GM23338 (cell line): ENCODE results near the gene TLE3. TPM values are rescaled to one million over a fixed set of nuclear protein-coding genes. Genes with fewer than 3 reads are reported as not detected.

Source experiments
- ATAC-seq: fragments of 200-7000 bp; cut with Tn5 transposase; 3 replicates; pipeline ENCODE4 v1.9.1; 2020
- DNase-seq: peaks from one replicate; pipeline ENCODE4 v3.0.0-alpha.2; 2015; ENCODE audit warnings: low spot score
- H2AFZ ChIP-seq: fragments of 200-600 bp; sonication (generic); 2 replicates; pipeline ENCODE4 v1.8.0; 2016; ENCODE audit warnings: antibody characterized with exemption, mild to moderate bottlenecking, moderate library complexity
- H3F3A ChIP-seq: fragments of 200-600 bp; sonication (generic); replicated peaks from 2 replicates; pipeline ENCODE4 v1.8.0; 2017; ENCODE audit warnings: antibody characterized with exemption, mixed run types, low read depth
- H3K27ac ChIP-seq: fragments of 200-600 bp; sonication (generic); 2 replicates; pipeline ENCODE4 v1.6.1; 2016; ENCODE audit warnings: low read depth
- H3K27me3 ChIP-seq: fragments of 200-600 bp; sonication (generic); 2 replicates; pipeline ENCODE4 v1.8.0; 2016; ENCODE audit warnings: mild to moderate bottlenecking, mixed run types, moderate library complexity; ENCODE audit not compliant: insufficient read depth
- H3K36me3 ChIP-seq: fragments of 200-600 bp; sonication (generic); 2 replicates; pipeline ENCODE4 v1.8.0; 2016; ENCODE audit warnings: mild to moderate bottlenecking; ENCODE audit not compliant: insufficient read depth
- H3K4me1 ChIP-seq: fragments of 200-600 bp; sonication (generic); 2 replicates; pipeline ENCODE4 v1.8.0; 2016; ENCODE audit warnings: mild to moderate bottlenecking, moderate library complexity; ENCODE audit not compliant: insufficient read depth
- H3K4me2 ChIP-seq: fragments of 200-600 bp; sonication (generic); 2 replicates; pipeline ENCODE4 v1.7.1; 2017; ENCODE audit warnings: mixed run types
- H3K4me3 ChIP-seq: fragments of 200-600 bp; sonication (generic); 2 replicates; pipeline ENCODE4 v1.6.1; 2016; ENCODE audit warnings: mixed run types
- H3K79me2 ChIP-seq: fragments of 200-600 bp; sonication (generic); replicated peaks from 2 replicates; pipeline ENCODE4 v1.8.0; 2017; ENCODE audit warnings: mild to moderate bottlenecking; ENCODE audit not compliant: insufficient read depth
- H3K9me2 ChIP-seq: fragments of 200-600 bp; sonication (generic); 2 replicates; pipeline ENCODE4 v1.8.0; 2017; ENCODE audit not compliant: insufficient read depth
- H4K20me1 ChIP-seq: fragments of 200-600 bp; sonication (generic); replicated peaks from 2 replicates; pipeline ENCODE4 v1.8.0; 2017; ENCODE audit warnings: mild to moderate bottlenecking; ENCODE audit not compliant: insufficient read depth
- H3K27ac Mint-ChIP-seq: 2 replicates; pipeline ENCODE4 v1.8.0; 2020; ENCODE audit warnings: inconsistent platforms, mild to moderate bottlenecking, moderate library complexity, mixed read lengths
- H3K27me3 Mint-ChIP-seq: 3 replicates; pipeline ENCODE4 v1.8.0; 2022; ENCODE audit warnings: low read depth, mild to moderate bottlenecking, moderate library complexity, mixed read lengths, inconsistent platforms; ENCODE audit not compliant: insufficient read depth, poor library complexity
- H3K36me3 Mint-ChIP-seq: 3 replicates; pipeline ENCODE4 v1.8.0; 2021; ENCODE audit warnings: low read depth, mild to moderate bottlenecking, inconsistent platforms, moderate library complexity, mixed read lengths
- H3K4me1 Mint-ChIP-seq: 3 replicates; pipeline ENCODE4 v1.8.0; 2020; ENCODE audit warnings: mild to moderate bottlenecking, inconsistent platforms, mixed read lengths
- H3K4me3 Mint-ChIP-seq: 3 replicates; pipeline ENCODE4 v1.8.0; 2021; ENCODE audit warnings: moderate library complexity, mild to moderate bottlenecking, inconsistent platforms, mixed read lengths
- H3K9me3 Mint-ChIP-seq: 3 replicates; pipeline ENCODE4 v1.8.0; 2020; ENCODE audit warnings: moderate library complexity, mild to moderate bottlenecking, inconsistent platforms, mixed read lengths
- CREB1 ChIP-seq: fragments of 250-450 bp; sonication (Bioruptor Pico); IDR thresholded peaks from 2 replicates; pipeline ENCODE4 v1.5.0; 2020; ENCODE audit warnings: low read depth, mild to moderate bottlenecking, moderate library complexity
- EZH2 ChIP-seq: fragments of 200-600 bp; sonication (generic); IDR thresholded peaks from one replicate; pipeline ENCODE4 v1.8.0; 2017; ENCODE audit warnings: antibody characterized with exemption, mild to moderate bottlenecking, low read depth; ENCODE audit not compliant: unreplicated experiment
- EZH2phosphoT487 ChIP-seq: fragments of 200-600 bp; sonication (generic); IDR thresholded peaks from one replicate; pipeline ENCODE4 v1.8.1; 2018; ENCODE audit warnings: antibody characterized with exemption; ENCODE audit not compliant: unreplicated experiment
- JUNB ChIP-seq: IDR thresholded peaks from one replicate; pipeline ENCODE4 v1.6.1; 2016; ENCODE audit warnings: antibody characterized with exemption; ENCODE audit not compliant: unreplicated experiment
- NANOG ChIP-seq: IDR thresholded peaks from 2 replicates; pipeline ENCODE4 v1.6.1; 2016; ENCODE audit warnings: antibody characterized with exemption, borderline replicate concordance
- POLR2AphosphoS5 ChIP-seq: IDR thresholded peaks from 2 replicates; pipeline ENCODE4 v1.6.1; 2016; ENCODE audit warnings: antibody characterized with exemption, low read depth
- STAT1 ChIP-seq: IDR thresholded peaks from one replicate; pipeline ENCODE4 v1.6.1; 2016; ENCODE audit warnings: antibody characterized with exemption; ENCODE audit not compliant: unreplicated experiment
- ZNF114 ChIP-seq: fragments of 250-450 bp; sonication (Bioruptor Pico); IDR thresholded peaks from 2 replicates; pipeline ENCODE4 v1.5.0; 2020; ENCODE audit warnings: mild to moderate bottlenecking, moderate library complexity
- ZNF331 ChIP-seq: fragments of 250-450 bp; sonication (Bioruptor Pico); IDR thresholded peaks from 2 replicates; pipeline ENCODE4 v1.5.0; 2020; ENCODE audit warnings: low read depth, mild to moderate bottlenecking, moderate library complexity
- polyA plus RNA-seq: library from polyadenylated mRNA; unstranded; fragments of >200 nt; fragmentation: Nextera tagmentation; extraction: Ambion mirVana; gene quantifications from 2 replicates; pipeline ENCODE4 v1.2.1, GENCODE V29; 2016
- total RNA-seq: library from RNA; depleted of rRNA; stranded (reverse); fragments of >200 nt; shearing (Covaris generic); gene quantifications from 2 replicates; pipeline ENCODE4 v1.2.3, GENCODE V29; 2014
- TF ChIP-seq, protein P1 (sequence below): IDR thresholded peaks from 2 replicates; pipeline ENCODE4 v1.6.1; 2016; ENCODE audit warnings: antibody characterized with exemption
- TF ChIP-seq, protein P2 (sequence below): fragments of 250-450 bp; sonication (Bioruptor Pico); IDR thresholded peaks from 2 replicates; pipeline ENCODE4 v1.5.0; 2020; ENCODE audit warnings: mild to moderate bottlenecking, moderate library complexity

The TLE3 gene
- total and polyA plus RNA-seq, 2 experiments from 2014 or later, result 10.4 to 79.5 TPM

DNA sequence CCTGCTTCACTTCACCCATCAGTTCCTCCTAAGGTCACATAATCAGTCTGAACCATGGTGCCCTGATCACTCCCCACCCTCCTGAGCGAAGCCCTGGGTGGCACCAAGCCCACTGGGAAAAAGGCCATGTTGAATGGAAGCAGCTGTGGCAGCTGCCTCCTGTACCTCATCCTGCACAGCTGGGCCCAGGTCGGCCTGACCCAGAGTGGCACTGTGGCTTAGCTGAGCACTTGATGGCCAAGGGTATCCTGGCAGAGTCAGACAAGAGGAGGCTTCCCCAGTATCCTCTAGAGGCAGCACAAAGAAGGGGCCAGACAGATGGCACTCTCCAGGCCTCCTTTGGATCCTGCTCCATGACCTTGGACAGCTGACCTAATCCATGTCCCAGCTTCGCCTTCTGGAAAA, 68.4 kb downstream of the TLE3 start:
- H3K4me1 ChIP-seq, result peaks cover 2% of the 10 kb centered on the region; the same call in 1 of the 2 replicates
- H3K36me3 Mint-ChIP-seq, result no peaks in the 10 kb centered on the region
- no peaks in the 10 kb centered on the region for H3K9me3 Mint-ChIP-seq
- no peaks in the 10 kb centered on the region for H3K79me2 ChIP-seq
- H3K4me3 ChIP-seq, result no peak overlapping the region
- no peaks in the 10 kb centered on the region for H3K9me2 ChIP-seq
- H3K4me2 ChIP-seq, result no peak overlapping the region
- H3K36me3 ChIP-seq, result no peaks in the 10 kb centered on the region
- H3K27me3 ChIP-seq, result no peaks in the 10 kb centered on the region
- H3K27ac ChIP-seq, result no peak overlapping the region
- H2AFZ ChIP-seq, result no peak overlapping the region
- DNase-seq, result no peak
- TF ChIP-seq JUNB (no peak), POLR2AphosphoS5 (no peak), CREB1 (CRISPR knock-in tag) (no peak), STAT1 (no peak), ZNF331 (CRISPR knock-in tag) (no peak), ZNF114 (CRISPR knock-in tag) (no peak), EZH2phosphoT487 (no peak), EZH2 (no peak), NANOG (no peak)
- TF ChIP-seq, protein P1, sequence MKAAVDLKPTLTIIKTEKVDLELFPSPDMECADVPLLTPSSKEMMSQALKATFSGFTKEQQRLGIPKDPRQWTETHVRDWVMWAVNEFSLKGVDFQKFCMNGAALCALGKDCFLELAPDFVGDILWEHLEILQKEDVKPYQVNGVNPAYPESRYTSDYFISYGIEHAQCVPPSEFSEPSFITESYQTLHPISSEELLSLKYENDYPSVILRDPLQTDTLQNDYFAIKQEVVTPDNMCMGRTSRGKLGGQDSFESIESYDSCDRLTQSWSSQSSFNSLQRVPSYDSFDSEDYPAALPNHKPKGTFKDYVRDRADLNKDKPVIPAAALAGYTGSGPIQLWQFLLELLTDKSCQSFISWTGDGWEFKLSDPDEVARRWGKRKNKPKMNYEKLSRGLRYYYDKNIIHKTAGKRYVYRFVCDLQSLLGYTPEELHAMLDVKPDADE, result no peak
- TF ChIP-seq, protein P2, sequence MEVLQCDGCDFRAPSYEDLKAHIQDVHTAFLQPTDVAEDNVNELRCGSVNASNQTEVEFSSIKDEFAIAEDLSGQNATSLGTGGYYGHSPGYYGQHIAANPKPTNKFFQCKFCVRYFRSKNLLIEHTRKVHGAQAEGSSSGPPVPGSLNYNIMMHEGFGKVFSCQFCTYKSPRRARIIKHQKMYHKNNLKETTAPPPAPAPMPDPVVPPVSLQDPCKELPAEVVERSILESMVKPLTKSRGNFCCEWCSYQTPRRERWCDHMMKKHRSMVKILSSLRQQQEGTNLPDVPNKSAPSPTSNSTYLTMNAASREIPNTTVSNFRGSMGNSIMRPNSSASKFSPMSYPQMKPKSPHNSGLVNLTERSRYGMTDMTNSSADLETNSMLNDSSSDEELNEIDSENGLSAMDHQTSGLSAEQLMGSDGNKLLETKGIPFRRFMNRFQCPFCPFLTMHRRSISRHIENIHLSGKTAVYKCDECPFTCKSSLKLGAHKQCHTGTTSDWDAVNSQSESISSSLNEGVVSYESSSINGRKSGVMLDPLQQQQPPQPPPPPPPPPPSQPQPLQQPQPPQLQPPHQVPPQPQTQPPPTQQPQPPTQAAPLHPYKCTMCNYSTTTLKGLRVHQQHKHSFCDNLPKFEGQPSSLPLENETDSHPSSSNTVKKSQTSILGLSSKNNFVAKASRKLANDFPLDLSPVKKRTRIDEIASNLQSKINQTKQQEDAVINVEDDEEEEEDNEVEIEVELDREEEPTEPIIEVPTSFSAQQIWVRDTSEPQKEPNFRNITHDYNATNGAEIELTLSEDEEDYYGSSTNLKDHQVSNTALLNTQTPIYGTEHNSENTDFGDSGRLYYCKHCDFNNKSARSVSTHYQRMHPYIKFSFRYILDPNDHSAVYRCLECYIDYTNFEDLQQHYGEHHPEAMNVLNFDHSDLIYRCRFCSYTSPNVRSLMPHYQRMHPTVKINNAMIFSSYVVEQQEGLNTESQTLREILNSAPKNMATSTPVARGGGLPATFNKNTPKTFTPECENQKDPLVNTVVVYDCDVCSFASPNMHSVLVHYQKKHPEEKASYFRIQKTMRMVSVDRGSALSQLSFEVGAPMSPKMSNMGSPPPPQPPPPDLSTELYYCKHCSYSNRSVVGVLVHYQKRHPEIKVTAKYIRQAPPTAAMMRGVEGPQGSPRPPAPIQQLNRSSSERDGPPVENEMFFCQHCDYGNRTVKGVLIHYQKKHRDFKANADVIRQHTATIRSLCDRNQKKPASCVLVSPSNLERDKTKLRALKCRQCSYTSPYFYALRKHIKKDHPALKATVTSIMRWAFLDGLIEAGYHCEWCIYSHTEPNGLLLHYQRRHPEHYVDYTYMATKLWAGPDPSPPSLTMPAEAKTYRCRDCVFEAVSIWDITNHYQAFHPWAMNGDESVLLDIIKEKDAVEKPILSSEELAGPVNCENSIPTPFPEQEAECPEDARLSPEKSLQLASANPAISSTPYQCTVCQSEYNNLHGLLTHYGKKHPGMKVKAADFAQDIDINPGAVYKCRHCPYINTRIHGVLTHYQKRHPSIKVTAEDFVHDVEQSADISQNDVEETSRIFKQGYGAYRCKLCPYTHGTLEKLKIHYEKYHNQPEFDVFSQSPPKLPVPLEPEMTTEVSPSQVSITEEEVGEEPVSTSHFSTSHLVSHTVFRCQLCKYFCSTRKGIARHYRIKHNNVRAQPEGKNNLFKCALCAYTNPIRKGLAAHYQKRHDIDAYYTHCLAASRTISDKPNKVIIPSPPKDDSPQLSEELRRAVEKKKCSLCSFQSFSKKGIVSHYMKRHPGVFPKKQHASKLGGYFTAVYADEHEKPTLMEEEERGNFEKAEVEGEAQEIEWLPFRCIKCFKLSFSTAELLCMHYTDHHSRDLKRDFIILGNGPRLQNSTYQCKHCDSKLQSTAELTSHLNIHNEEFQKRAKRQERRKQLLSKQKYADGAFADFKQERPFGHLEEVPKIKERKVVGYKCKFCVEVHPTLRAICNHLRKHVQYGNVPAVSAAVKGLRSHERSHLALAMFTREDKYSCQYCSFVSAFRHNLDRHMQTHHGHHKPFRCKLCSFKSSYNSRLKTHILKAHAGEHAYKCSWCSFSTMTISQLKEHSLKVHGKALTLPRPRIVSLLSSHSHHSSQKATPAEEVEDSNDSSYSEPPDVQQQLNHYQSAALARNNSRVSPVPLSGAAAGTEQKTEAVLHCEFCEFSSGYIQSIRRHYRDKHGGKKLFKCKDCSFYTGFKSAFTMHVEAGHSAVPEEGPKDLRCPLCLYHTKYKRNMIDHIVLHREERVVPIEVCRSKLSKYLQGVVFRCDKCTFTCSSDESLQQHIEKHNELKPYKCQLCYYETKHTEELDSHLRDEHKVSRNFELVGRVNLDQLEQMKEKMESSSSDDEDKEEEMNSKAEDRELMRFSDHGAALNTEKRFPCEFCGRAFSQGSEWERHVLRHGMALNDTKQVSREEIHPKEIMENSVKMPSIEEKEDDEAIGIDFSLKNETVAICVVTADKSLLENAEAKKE (CRISPR knock-in tag), result no peak
- H3K4me1 Mint-ChIP-seq, result peaks cover 12% of the 10 kb centered on the region
- no peaks in the 10 kb centered on the region for H4K20me1 ChIP-seq
- H3K27me3 Mint-ChIP-seq, result peaks cover 14% of the 10 kb centered on the region
- H3K27ac Mint-ChIP-seq, result no peak overlapping the region
- H3F3A ChIP-seq, result no peaks in the 10 kb centered on the region
- no peak overlapping the region for H3K4me3 Mint-ChIP-seq
- no peak for ATAC-seq
